Esophagus muscularis mucosa (tissue), 4 donors: ENCODE data around the gene TEAD3. TPM values are rescaled to one million over a fixed set of nuclear protein-coding genes. Genes with fewer than 3 reads are reported as not detected.

ENCODE experiments used
- DNase-seq: peaks from one replicate; pipeline ENCODE4 v3.0.0-alpha.2; 2017; ENCODE audit errors: extremely low spot score
- H3K27ac ChIP-seq, 4 donors: fragments of 200-600 bp; sonication (generic); replicated peaks in 1 of 4; 1 replicate in 3 of 4; 2 replicates in 1 of 4; pipeline ENCODE4 v1.5.1; 2016 to 2019; ENCODE audit warnings: mild to moderate bottlenecking in 1 of 4
- H3K27me3 ChIP-seq, 4 donors: fragments of 200-600 bp; sonication (generic); one replicate each; pipeline versions ENCODE4 v1.5.1 to v1.6.0; 2016 to 2019
- H3K36me3 ChIP-seq, 4 donors: fragments of 200-600 bp; sonication (generic); one replicate each; pipeline ENCODE4 v1.5.1; 2016 to 2019
- H3K4me1 ChIP-seq, 4 donors: fragments of 200-600 bp; sonication (generic); one replicate each; pipeline ENCODE4 v1.5.1; 2016 to 2019
- H3K4me3 ChIP-seq, 4 donors: fragments of 200-600 bp; sonication (generic); 1 replicate in 2 of 4; 2 replicates in 2 of 4; pipeline ENCODE4 v1.5.1; 2016 to 2019; ENCODE audit warnings: mild to moderate bottlenecking in 4 of 4, moderate library complexity in 1 of 4
- H3K9me3 ChIP-seq, 4 donors: fragments of 200-600 bp; sonication (generic); 1 replicate in 3 of 4; 2 replicates in 1 of 4; pipeline ENCODE4 v1.5.1; 2016 to 2019
- CTCF ChIP-seq, 3 experiments: fragments of 200-600 bp in 2 of 3; fragments of 450-650 bp in 1 of 3; sonication (generic) in 2 of 3; IDR thresholded peaks; one replicate each; pipeline ENCODE4 v1.5.1; 2017 to 2019; ENCODE audit warnings: antibody characterized with exemption in 3 of 3, mild to moderate bottlenecking in 2 of 3, moderate library complexity in 1 of 3
- EP300 ChIP-seq: sonication (generic); formaldehyde crosslinking; IDR thresholded peaks from one replicate; pipeline ENCODE4 v1.6.1; 2017; ENCODE audit warnings: antibody characterized with exemption
- POLR2A ChIP-seq: fragments of 450-650 bp; IDR thresholded peaks from one replicate; pipeline ENCODE4 v1.6.1; 2017; ENCODE audit warnings: antibody characterized with exemption, moderate library complexity, mild to moderate bottlenecking, low read depth
- POLR2AphosphoS5 ChIP-seq, 2 donors: sonication (generic); formaldehyde crosslinking; IDR thresholded peaks; one replicate each; pipeline ENCODE4 v1.6.1; 2017; ENCODE audit warnings: antibody characterized with exemption in 2 of 2
- WGBS: methylation state at CpG from one replicate; pipeline ENCODE4 v1.1.5; 2018; 5-methylcytosine and 5-hydroxymethylcytosine counted together
- intact Hi-C: fragments of 100-400 bp; cut with DNase I; formaldehyde crosslinking; loops from one replicate; pipeline ENCODE4 v1.15.1; 2023
- total RNA-seq, 4 donors: library from RNA; depleted of rRNA; stranded (reverse); fragments of >200 nt; gene quantifications; one replicate each; pipeline versions ENCODE4 v1.1.0 to v1.2.1, GENCODE V29; 2016

TEAD3 gene
- total RNA-seq, 4 donors from 2014 or later, result 71.4 to 123 (median 78.5) TPM

DNA sequence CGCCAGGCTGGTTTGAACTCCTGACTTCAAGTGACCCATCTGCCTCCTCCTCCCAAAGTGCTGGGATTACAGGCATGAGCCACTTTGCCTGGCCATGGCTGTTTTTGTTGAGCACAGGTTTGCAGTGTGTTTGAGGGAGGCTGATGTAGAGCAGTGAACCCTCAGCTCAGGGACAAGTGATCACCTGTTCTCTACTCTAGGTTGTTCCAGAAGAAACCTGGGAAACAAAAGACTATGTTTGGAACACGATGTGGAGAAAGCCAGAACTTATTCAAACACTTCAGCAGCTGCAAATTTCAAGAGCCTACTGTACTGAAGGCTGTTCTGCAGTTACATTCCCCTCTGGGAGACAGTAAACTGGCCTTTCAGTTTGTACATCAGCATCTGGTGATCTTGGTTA lies 11.1 kb upstream of the TEAD3 start:
- no peak for DNase-seq
- Histone ChIP-seq H3K4me1 (peaks cover 6 to 12% (median 10%) of the 10 kb centered on the region in 4 donors), H3K27me3 (peaks cover 0 to 97% (median 28%) of the 10 kb centered on the region in 4 donors), H3K36me3 (no peaks in the 10 kb centered on the region), H3K9me3 (no peaks in the 10 kb centered on the region), H3K27ac (no peak overlapping the region), H3K4me3 (no peak overlapping the region)
- TF ChIP-seq EP300, result no peak
- no peak for TF ChIP-seq CTCF (IDR thresholded peaks at IDR 0.05)
- no peak for TF ChIP-seq POLR2A
- no peak for TF ChIP-seq POLR2AphosphoS5 (IDR thresholded peaks at IDR 0.05)
- 88% methylated on average over 2 of the region's 2 CpGs for WGBS
- intact Hi-C loops, result loop anchor here (10.0 kb wide), 1 partner anchor 1057 kb away; no protein-coding TSS in a partner anchor

- H3K27ac ChIP-seq, result no peak overlapping the region
- intact Hi-C loops, result loop anchor here (10.0 kb wide), 1 partner anchor 1058 kb away; no protein-coding TSS in a partner anchor
- WGBS, result 100% methylated on average over 2 of the region's 2 CpGs
- no peaks in the 10 kb centered on the region for H3K36me3 ChIP-seq
- H3K4me3 ChIP-seq, result no peak overlapping the region
- H3K9me3 ChIP-seq, result no peaks in the 10 kb centered on the region
- TF ChIP-seq EP300 (no peak), POLR2A (no peak), CTCF (IDR thresholded peaks at IDR 0.05) (no peak), POLR2AphosphoS5 (IDR thresholded peaks at IDR 0.05) (no peak)
- no peak for DNase-seq
- H3K4me1 ChIP-seq, result peaks cover 6 to 11% (median 9%) of the 10 kb centered on the region in 4 donors
- H3K27me3 ChIP-seq, result peaks cover 0 to 97% (median 26%) of the 10 kb centered on the region in 4 donors
Observed at GRCh38 chr6:35507221-35507620, 10.3 kb upstream of the TEAD3 start.

- peaks cover under 1 to 4% (median 3%) of the 10 kb centered on the region in 4 donors for H3K4me1 ChIP-seq
- 96% methylated on average over 3 of the region's 3 CpGs for WGBS
- H3K27ac ChIP-seq, result no peak overlapping the region
- intact Hi-C loops, result loop anchor here (10.0 kb wide), 1 partner anchor 1058 kb away; no protein-coding TSS in a partner anchor
- H3K4me3 ChIP-seq, result no peak overlapping the region
- H3K27me3 ChIP-seq, result peaks cover 0 to 91% (median 21%) of the 10 kb centered on the region in 4 donors
- DNase-seq, result no peak
- no peaks in the 10 kb centered on the region for H3K36me3 ChIP-seq
- H3K9me3 ChIP-seq, result no peaks in the 10 kb centered on the region
- no peak for TF ChIP-seq EP300
- no peak for TF ChIP-seq POLR2A
- no peak for TF ChIP-seq CTCF (IDR thresholded peaks at IDR 0.05)
- TF ChIP-seq POLR2AphosphoS5 (IDR thresholded peaks at IDR 0.05), result no peak
Observed at GRCh38 chr6:35506536-35506935, 9.7 kb upstream of the TEAD3 start.

- Histone ChIP-seq H3K36me3 (no peaks in the 10 kb centered on the region), H3K4me1 (no peaks in the 10 kb centered on the region), H3K4me3 (no peak overlapping the region), H3K27me3 (peaks cover 0 to 86% (median 16%) of the 10 kb centered on the region in 4 donors), H3K27ac (no peak overlapping the region), H3K9me3 (no peaks in the 10 kb centered on the region)
- WGBS, result 34% methylated on average over 16 of the region's 21 CpGs
- DNase-seq, result no peak
- TF ChIP-seq EP300, result no peak
- TF ChIP-seq CTCF (IDR thresholded peaks at IDR 0.05), result no peak
- no peak for TF ChIP-seq POLR2A
- no peak for TF ChIP-seq POLR2AphosphoS5 (IDR thresholded peaks at IDR 0.05)
- intact Hi-C loops, result loop anchor here (10.0 kb wide), 1 partner anchor 1059 kb away; no protein-coding TSS in a partner anchor
Observed at GRCh38 chr6:35505999-35506412, 9.1 kb upstream of the TEAD3 start.

DNA sequence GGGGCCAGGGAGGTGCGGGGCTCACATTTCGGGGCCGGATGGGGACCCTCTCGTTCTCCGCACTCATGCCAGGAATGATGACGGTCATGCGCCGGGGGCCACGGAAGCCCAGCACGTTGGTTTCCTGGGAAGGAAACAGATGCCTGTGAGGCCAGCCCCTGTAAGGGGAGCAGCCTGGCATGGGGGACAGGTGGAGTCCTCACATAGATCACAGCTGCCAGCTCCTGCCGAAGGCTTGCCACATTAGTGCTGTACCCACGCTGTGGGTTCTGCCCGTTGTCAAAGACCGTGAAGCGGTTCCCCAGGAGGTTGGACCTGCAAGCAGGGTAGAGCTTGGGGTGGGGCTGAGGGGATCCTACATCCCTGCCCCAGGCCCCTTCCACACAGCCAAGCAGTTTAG lies 6.7 kb upstream of the TEAD3 start:
- intact Hi-C loops, result loop anchor here (10.0 kb wide), 1 partner anchor 1061 kb away; no protein-coding TSS in a partner anchor
- WGBS, result 61% methylated on average over 5 of the region's 15 CpGs

More for the DNA sequence above, 6.7 kb upstream of the TEAD3 start:
- H3K4me3 ChIP-seq, result no peak overlapping the region
- H3K27ac ChIP-seq, result no peak overlapping the region
- peaks cover under 1 to 9% (median 3%) of the 10 kb centered on the region in 4 donors for H3K4me1 ChIP-seq
- no peak for TF ChIP-seq POLR2A
- no peak for TF ChIP-seq POLR2AphosphoS5 (IDR thresholded peaks at IDR 0.05)
- TF ChIP-seq EP300, result no peak
- TF ChIP-seq CTCF (IDR thresholded peaks at IDR 0.05), result no peak
- H3K36me3 ChIP-seq, result no peaks in the 10 kb centered on the region
- peaks cover 0 to 61% (median 16%) of the 10 kb centered on the region in 4 donors for H3K27me3 ChIP-seq
- H3K9me3 ChIP-seq, result no peaks in the 10 kb centered on the region
- DNase-seq, result no peak
